Kidney epithelial cell (primary cell): ENCODE data around the gene PAEP. TPM values are rescaled to one million over a fixed set of nuclear protein-coding genes. Genes with fewer than 3 reads are reported as not detected.

Source experiments
- DNase-seq: peaks from one replicate; pipeline ENCODE4 v3.0.0-alpha.2; 2010; ENCODE audit warnings: low read depth
- H3K27me3 ChIP-seq: 2 replicates; pipeline ENCODE4 v1.6.0; 2011; ENCODE audit warnings: low read length; ENCODE audit not compliant: control insufficient read depth, insufficient read depth
- H3K36me3 ChIP-seq: 2 replicates; pipeline ENCODE4 v1.5.1; 2011; ENCODE audit warnings: low read length; ENCODE audit not compliant: control insufficient read depth, insufficient read depth
- H3K4me3 ChIP-seq: 2 replicates; pipeline ENCODE4 v1.5.1; 2011; ENCODE audit warnings: low read depth, mild to moderate bottlenecking, control low read depth, low read length
- total RNA-seq: library from RNA; depleted of rRNA; stranded (reverse); fragments of >200 nt; gene quantifications from 2 replicates; pipeline ENCODE4 v1.2.3, GENCODE V29; 2015
- TF ChIP-seq, protein P1 (sequence below): IDR thresholded peaks from 2 replicates; pipeline ENCODE4 v1.5.1; 2011; ENCODE audit warnings: mild to moderate bottlenecking, moderate library complexity, low read length, control low read depth, inconsistent platforms; ENCODE audit not compliant: insufficient read depth, poor library complexity, severe bottlenecking

PAEP gene
- total RNA-seq, 1 donor from 2014 or later, result not detected

DNA sequence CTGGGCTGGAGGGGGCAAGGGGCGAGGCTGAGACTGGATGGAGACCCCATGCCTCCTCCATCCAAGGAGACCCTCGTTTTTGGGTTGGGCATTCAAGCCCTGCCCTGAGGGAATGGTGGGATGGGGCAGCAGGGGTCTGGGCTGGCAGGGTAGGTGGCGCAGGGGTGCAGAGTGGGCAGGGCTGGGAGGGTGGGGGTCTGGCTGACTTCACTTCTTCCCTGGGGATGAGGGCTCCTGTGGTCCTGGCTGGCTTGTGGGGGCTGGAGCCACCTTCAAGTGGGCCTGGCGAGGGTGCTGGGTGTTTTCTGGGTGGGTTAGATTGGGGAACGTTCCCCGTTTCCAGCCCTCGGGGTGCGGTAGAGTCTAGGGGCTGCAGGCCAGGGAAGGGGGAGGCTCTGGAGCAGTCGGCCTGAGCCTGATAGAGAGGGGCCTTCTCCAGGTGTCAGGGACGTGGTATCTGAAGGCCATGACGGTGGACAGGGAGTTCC, 39.9 kb upstream of the PAEP start:
- H3K36me3 ChIP-seq, result no peaks in the 10 kb centered on the region
- TF ChIP-seq, protein P1, sequence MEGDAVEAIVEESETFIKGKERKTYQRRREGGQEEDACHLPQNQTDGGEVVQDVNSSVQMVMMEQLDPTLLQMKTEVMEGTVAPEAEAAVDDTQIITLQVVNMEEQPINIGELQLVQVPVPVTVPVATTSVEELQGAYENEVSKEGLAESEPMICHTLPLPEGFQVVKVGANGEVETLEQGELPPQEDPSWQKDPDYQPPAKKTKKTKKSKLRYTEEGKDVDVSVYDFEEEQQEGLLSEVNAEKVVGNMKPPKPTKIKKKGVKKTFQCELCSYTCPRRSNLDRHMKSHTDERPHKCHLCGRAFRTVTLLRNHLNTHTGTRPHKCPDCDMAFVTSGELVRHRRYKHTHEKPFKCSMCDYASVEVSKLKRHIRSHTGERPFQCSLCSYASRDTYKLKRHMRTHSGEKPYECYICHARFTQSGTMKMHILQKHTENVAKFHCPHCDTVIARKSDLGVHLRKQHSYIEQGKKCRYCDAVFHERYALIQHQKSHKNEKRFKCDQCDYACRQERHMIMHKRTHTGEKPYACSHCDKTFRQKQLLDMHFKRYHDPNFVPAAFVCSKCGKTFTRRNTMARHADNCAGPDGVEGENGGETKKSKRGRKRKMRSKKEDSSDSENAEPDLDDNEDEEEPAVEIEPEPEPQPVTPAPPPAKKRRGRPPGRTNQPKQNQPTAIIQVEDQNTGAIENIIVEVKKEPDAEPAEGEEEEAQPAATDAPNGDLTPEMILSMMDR, result no peak
- H3K27me3 ChIP-seq, result peaks cover 2% of the 10 kb centered on the region
- H3K4me3 ChIP-seq, result no peak overlapping the region
- DNase-seq, result no peak

DNA sequence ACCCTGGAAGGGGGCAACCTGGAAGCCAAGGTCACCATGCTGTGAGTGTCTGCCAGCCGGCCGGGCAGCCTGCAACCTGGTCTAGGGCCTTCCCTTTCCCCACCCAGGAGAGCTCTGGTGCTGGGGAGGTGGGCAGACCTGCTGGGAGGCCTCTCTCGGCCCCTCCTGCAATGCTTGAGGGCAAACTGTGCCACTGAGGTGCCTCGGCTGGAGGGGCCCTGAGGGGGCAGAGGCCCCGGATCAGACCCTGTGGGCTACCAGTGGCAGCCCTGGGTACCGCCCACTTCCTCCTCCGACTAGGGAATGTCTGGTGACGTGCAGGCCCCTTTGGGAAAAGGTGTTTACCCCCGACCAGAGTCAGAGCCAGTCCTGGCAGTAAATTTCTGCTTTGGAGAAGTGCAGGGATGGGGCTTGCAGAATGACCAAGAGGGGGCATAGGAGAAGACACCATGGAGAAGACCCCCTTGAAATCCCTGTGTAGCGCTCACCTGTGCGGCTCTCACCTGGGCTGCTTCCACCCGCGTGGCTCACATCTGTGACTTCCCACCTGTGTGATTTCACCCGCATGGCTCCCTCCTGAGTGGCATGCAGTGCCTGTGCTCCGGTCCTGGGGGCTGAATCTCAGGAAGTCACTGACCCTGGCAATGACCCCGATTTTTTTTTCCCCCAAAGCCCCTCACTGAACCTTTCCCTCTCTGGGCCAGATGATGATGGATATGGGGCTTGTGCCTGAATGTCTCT, 39.2 kb upstream of the PAEP start:
- H3K36me3 ChIP-seq, result no peaks in the 10 kb centered on the region
- no peak for DNase-seq
- TF ChIP-seq, protein P1, result no peak
- peaks cover 2% of the 10 kb centered on the region for H3K27me3 ChIP-seq
- no peak overlapping the region for H3K4me3 ChIP-seq

DNA sequence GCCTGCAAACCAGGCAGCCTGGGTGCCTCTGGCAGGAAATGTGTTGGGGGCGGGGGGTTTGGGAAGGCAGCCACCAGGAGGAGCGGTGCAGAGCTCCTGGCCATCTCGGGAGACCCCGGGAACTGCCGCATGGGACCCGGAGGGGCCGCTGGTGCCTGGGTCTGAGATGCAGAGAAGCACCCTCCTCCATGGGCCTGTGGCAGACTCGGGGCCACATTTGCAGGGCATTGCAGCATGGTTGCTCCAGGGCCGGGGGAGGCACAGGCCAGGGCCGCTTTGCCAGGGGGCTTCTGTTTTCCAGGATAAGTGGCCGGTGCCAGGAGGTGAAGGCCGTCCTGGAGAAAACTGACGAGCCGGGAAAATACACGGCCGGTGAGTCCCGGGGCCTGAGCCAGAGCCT, 38.6 kb upstream of the PAEP start:
- H3K36me3 ChIP-seq, result no peaks in the 10 kb centered on the region
- no peak for DNase-seq
- TF ChIP-seq, protein P1, result no peak
- H3K4me3 ChIP-seq, result no peak overlapping the region
- H3K27me3 ChIP-seq, result peaks cover 2% of the 10 kb centered on the region

DNA sequence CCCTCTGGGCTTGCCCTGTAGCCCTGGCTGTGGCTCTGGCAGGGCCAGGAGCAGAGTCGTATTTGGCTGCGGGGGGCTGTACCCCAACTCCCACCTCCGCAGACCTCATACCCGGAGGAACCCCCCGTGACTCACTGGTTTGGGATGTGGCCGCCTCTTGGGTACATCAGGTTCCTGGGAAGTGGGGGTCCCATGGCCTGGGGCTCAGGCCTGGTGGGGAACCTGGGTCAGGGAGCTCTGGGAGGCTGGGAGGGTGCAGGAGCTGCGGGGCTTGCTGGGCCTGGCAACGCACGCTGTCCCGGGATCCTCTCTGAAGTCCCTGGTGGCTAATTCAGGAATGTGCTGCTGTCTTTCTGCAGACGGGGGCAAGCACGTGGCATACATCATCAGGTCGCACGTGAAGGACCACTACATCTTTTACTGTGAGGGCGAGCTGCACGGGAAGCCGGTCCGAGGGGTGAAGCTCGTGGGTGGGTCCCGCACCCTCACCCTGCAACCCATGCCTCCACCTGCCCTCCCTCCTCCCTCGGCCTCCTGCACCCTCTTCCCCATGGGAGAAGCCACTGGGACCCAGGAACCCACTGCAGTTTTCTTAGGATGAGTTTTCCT, 37.9 kb upstream of the PAEP start:
- TF ChIP-seq, protein P1, result no peak
- Histone ChIP-seq H3K36me3 (no peaks in the 10 kb centered on the region), H3K27me3 (peaks cover 2% of the 10 kb centered on the region), H3K4me3 (no peak overlapping the region)
- DNase-seq, result no peak

GRCh38 chr9:135524130-135524861, 37.3 kb upstream of the PAEP start:
- DNase-seq, result no peak
- no peak overlapping the region for H3K4me3 ChIP-seq
- no peaks in the 10 kb centered on the region for H3K36me3 ChIP-seq
- TF ChIP-seq, protein P1, result no peak
- H3K27me3 ChIP-seq, result peaks cover 2% of the 10 kb centered on the region
